DND-41 (cell line): Measurements from ENCODE around the gene KBTBD3.
"Not testable (repeated sequence)": the region's sequence is repeated elsewhere in the genome, so short reads cannot be mapped to it uniquely, and the experiment has no call there.

Experiments
- ATAC-seq: fragments of 200-7000 bp; cut with Tn5 transposase; 3 replicates; pipeline ENCODE4 v1.9.1; 2021; ENCODE audit warnings: low read depth; ENCODE audit not compliant: insufficient read depth
- DNase-seq: peaks from one replicate; pipeline ENCODE4 v3.0.0-alpha.2; 2020
- H2AFZ ChIP-seq: 2 replicates; pipeline ENCODE4 v1.6.0; 2012; ENCODE audit warnings: low read depth, low read length
- H3K27ac ChIP-seq: 2 replicates; pipeline ENCODE4 v1.5.1; 2012; ENCODE audit warnings: low read length, inconsistent platforms
- H3K27me3 ChIP-seq: fragments of 200-600 bp; sonication (generic); 2 replicates; pipeline ENCODE4 v1.6.0; 2012; ENCODE audit warnings: low read length, mild to moderate bottlenecking, inconsistent platforms; ENCODE audit not compliant: insufficient read depth, poor library complexity
- H3K36me3 ChIP-seq: 2 replicates; pipeline ENCODE4 v1.5.1; 2012; ENCODE audit warnings: low read length, inconsistent platforms; ENCODE audit not compliant: insufficient read depth
- H3K4me1 ChIP-seq: 2 replicates; pipeline ENCODE4 v1.5.1; 2012; ENCODE audit warnings: mild to moderate bottlenecking, low read length; ENCODE audit not compliant: insufficient read depth
- H3K4me2 ChIP-seq: 2 replicates; pipeline ENCODE4 v1.6.0; 2012; ENCODE audit warnings: mild to moderate bottlenecking, moderate library complexity, low read length, inconsistent platforms; ENCODE audit not compliant: insufficient read depth
- H3K4me3 ChIP-seq, 2 experiments: fragments of 200-600 bp in 1 of 2; shearing (Covaris generic) in 1 of 2; 2 replicates each; pipeline ENCODE4 v1.5.1; 2012 to 2016; ENCODE audit warnings: inconsistent platforms in 2 of 2, low read length in 2 of 2, mild to moderate bottlenecking in 2 of 2, low read depth in 1 of 2, moderate library complexity in 1 of 2
- H3K79me2 ChIP-seq: 2 replicates; pipeline ENCODE4 v1.6.0; 2012; ENCODE audit warnings: low read length, inconsistent platforms; ENCODE audit not compliant: insufficient read depth
- H3K9ac ChIP-seq: 2 replicates; pipeline ENCODE4 v1.6.0; 2012; ENCODE audit warnings: low read depth, mild to moderate bottlenecking, inconsistent platforms, low read length, moderate library complexity
- H3K9me3 ChIP-seq: 2 replicates; pipeline ENCODE4 v1.5.1; 2012; ENCODE audit warnings: low read length, moderate library complexity, mild to moderate bottlenecking, inconsistent platforms; ENCODE audit not compliant: insufficient read depth, severe bottlenecking
- H4K20me1 ChIP-seq: 2 replicates; pipeline ENCODE4 v1.6.0; 2012; ENCODE audit warnings: low read length; ENCODE audit not compliant: insufficient read depth
- CTCF ChIP-seq: IDR thresholded peaks from 2 replicates; pipeline ENCODE4 v1.5.1; 2012; ENCODE audit warnings: borderline replicate concordance, low read length, moderate library complexity, mild to moderate bottlenecking; ENCODE audit not compliant: poor library complexity, severe bottlenecking; ENCODE audit errors: extremely low read depth
- EZH2 ChIP-seq: IDR thresholded peaks from 3 replicates; pipeline ENCODE4 v1.6.1; 2012; ENCODE audit warnings: borderline replicate concordance, low read depth, mild to moderate bottlenecking, moderate library complexity, low read length, inconsistent platforms; ENCODE audit not compliant: severe bottlenecking

KBTBD3 gene

DNA sequence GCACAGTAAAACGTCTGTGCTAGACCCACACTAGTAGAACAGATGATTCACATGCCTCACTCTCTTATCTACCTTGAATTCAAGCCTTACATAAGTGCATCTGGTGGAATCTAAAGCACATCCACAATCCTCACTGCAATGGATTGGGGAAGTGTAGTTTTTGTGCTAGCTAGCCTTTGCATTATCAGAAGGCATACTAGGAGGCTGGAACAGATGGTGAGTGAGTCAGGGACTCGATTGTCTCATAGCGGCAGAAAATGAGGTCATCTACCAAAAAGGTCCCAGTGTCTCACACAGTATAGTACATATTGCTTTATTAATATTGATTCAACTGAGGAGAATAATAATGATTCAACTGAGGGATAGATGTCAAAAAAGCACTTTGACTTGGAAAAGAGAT, 64.4 kb downstream of the KBTBD3 start:
- Histone ChIP-seq H4K20me1 (peaks cover 9% of the 10 kb centered on the region; the same call in 1 of the 2 replicates), H3K9me3 (no peaks in the 10 kb centered on the region), H3K27ac (no peak overlapping the region), H3K79me2 (peaks cover 77% of the 10 kb centered on the region), H3K4me2 (no peak overlapping the region), H3K4me1 (peaks cover 16% of the 10 kb centered on the region), H3K27me3 (no peaks in the 10 kb centered on the region), H3K36me3 (peaks cover 46% of the 10 kb centered on the region), H3K4me3 (no peak overlapping the region), H3K9ac (no peak overlapping the region), H2AFZ (no peak overlapping the region)
- DNase-seq (no peak), ATAC-seq (no peak; the same call in 2 of the 3 replicates)
- TF ChIP-seq EZH2 (no peak), CTCF (no peak)

- Histone ChIP-seq H3K9me3 (no peaks in the 10 kb centered on the region), H2AFZ (no peak overlapping the region), H3K27me3 (no peaks in the 10 kb centered on the region), H3K4me3 (no peak overlapping the region), H3K79me2 (peaks cover 73% of the 10 kb centered on the region), H3K9ac (no peak overlapping the region), H3K4me1 (peaks cover 6% of the 10 kb centered on the region), H3K27ac (no peak overlapping the region), H4K20me1 (peaks cover 6% of the 10 kb centered on the region; the same call in 1 of the 2 replicates), H3K36me3 (peaks cover 56% of the 10 kb centered on the region), H3K4me2 (no peak overlapping the region)
- DNase-seq (no peak), ATAC-seq (no peak)
- TF ChIP-seq CTCF: no peak
- no peak for TF ChIP-seq EZH2
These were observed 65.7 kb downstream of the KBTBD3 start for GRCh38 chr11:106011481-106011880.

DNA sequence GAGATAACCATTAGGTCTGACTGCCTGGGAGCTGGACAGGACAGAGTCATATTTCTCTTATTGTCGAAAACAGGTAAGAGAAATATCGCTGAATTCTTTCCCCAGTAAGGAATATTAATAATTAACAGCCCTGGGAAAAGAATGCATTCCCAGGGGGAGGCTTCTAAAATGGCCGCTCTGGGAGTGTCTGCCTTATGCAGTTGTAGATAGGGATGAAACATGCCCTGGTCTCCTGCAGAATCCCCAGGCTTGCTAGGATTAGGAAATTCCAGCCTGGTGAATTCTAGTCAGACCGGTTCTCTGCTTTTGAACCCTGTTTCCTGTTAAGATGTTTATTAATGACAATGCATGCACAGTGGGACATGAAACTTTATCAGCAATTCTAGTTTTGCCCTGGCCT, 74.1 kb downstream of the KBTBD3 start:
- not testable (repeated sequence) for H3K4me1 ChIP-seq, H3K9ac ChIP-seq, H2AFZ ChIP-seq, H3K27ac ChIP-seq, H3K27me3 ChIP-seq, DNase-seq, ATAC-seq, H3K4me2 ChIP-seq, H4K20me1 ChIP-seq, H3K4me3 ChIP-seq, H3K9me3 ChIP-seq
- Histone ChIP-seq H3K36me3 (peaks cover 55% of the 10 kb centered on the region), H3K79me2 (peaks cover 11% of the 10 kb centered on the region; the same call in 1 of the 2 replicates)

DNA sequence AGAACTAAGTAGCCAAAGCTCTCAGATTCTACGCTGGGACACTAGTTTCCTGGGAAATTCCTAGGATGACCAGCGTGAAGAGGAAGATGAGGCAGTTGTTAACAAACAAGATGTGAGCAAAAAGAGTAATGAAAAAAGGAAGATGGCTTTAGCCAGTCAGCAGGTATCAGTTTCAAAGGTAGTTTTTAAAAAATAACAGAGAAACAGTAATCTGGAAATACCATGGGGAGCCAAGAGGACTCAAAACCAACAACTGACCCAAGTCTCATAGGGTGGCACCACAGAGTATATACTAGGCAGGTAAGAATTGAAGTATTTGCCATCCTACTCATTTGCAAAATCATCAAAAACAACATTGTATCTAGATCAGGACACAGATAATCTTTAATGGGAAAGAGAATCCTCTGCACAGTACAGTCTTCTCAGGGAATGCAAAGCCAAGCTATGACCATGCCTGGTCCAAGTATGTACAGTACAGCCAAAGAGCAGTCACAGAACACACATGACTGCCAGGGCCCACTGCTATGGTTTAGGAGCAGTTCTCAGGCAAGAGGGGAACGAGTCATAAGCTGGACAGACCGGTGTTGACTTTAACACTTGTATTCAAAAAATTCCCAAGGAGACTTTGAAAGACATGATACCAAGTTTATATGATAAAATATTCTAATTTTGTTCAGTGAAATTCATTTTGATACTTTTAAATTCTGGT, 75.7 kb downstream of the KBTBD3 start:
- DNase-seq: no peak
- H3K9me3 ChIP-seq: peaks cover 4% of the 10 kb centered on the region
- ATAC-seq: no peak
- TF ChIP-seq EZH2 (no peak), CTCF (no peak)
- no peaks in the 10 kb centered on the region for H4K20me1 ChIP-seq
- no peaks in the 10 kb centered on the region for H3K27me3 ChIP-seq
- no peak overlapping the region for H2AFZ ChIP-seq
- H3K4me1 ChIP-seq: no peaks in the 10 kb centered on the region
- no peak overlapping the region for H3K27ac ChIP-seq
- no peak overlapping the region for H3K4me2 ChIP-seq
- no peak overlapping the region for H3K9ac ChIP-seq
- no peaks in the 10 kb centered on the region for H3K79me2 ChIP-seq
- H3K4me3 ChIP-seq: no peak overlapping the region
- peaks cover 45% of the 10 kb centered on the region for H3K36me3 ChIP-seq
